Measurements from ENCODE around the gene STMP1. TPM values are rescaled to one million over a fixed set of nuclear protein-coding genes. Genes with fewer than 3 reads are reported as not detected.

The STMP1 gene
- total and polyA plus RNA-seq, 7 donors = 10.2 to 56.5 (median 23.8) TPM

DNA sequence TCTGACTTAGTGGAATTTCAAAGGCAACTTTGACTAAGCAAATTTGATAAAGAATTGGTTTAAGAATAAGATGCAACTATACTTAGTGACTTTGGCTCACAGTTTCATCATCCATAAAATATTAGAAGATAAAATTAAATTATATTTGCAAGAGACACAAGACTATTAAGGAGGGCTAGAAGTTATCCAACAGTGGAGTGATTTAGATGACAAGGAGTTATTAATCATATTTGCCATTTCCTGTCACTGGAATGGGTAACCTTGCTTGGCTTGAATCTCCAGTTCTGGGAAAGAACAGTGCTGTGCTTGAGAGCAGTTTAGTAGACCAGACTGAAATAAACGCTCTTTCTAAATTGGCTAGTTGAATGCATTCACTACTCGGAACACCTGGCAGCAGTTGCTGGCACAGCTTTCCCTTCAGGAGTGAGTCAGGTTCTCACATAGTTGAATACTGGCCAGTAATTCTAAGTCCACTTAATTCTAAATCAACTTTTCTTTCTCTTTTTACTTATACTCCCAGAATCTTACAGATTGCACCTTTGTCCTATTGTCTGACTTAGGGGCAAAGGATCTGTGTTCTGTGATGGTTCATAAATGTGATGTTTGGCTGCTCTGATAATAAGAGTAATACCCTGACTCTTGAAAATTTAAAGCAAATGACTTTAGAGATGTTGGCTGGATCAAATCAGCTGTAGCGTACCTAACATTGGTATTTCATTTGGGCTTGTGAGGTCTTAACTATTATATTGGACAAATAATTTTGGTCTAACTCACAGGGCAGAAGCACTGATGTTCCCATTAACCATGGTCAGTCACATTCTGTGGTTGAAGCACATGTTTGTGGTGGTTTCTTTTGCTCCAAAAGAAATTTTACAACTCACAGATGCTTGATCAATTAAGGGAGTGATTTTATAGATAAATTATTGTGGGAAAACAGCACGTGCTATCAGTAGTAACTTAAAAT lies 16.6 kb downstream of the STMP1 start:
- Histone ChIP-seq H3K27me3 (no peaks in the 10 kb centered on the region), H3K4me3 (no peak overlapping the region), H3K9me3 (no peaks in the 10 kb centered on the region), H3K4me1 (peaks cover 0 to 45% (median 35%) of the 10 kb centered on the region in 4 donors), H3K36me3 (peaks cover 0 to 10% (median 3%) of the 10 kb centered on the region in 4 donors), H3K27ac (peak overlapping the region in 2 of 4 donors; percentile 8 to 56)
- TF ChIP-seq POLR2AphosphoS5 (IDR thresholded peaks at IDR 0.05) (peak in 3 of 4 donors; percentile 17 to 24 (median 17)), POLR2A (IDR thresholded peaks at IDR 0.05) (no peak)
- intact Hi-C loops (cut with DNase I) = no loop called here
- WGBS, 2 donors = 78 to 88% methylated on average over 4 of the region's 4 CpGs
- peak; percentile 79 for DNase-seq

GRCh38 chr7:135681762-135682161 lies 19.4 kb downstream of the STMP1 start:
- Histone ChIP-seq H3K4me3 (no peak overlapping the region), H3K9me3 (no peaks in the 10 kb centered on the region), H3K36me3 (peaks cover 0 to 8% (median 0%) of the 10 kb centered on the region in 4 donors), H3K27ac (peak overlapping the region in 1 of 4 donors; percentile 11), H3K4me1 (peaks cover 0 to 48% (median 36%) of the 10 kb centered on the region in 4 donors), H3K27me3 (no peaks in the 10 kb centered on the region)
- TF ChIP-seq CTCF (IDR thresholded peaks at IDR 0.05) = no peak
- no peak for TF ChIP-seq POLR2AphosphoS5 (IDR thresholded peaks at IDR 0.05)
- TF ChIP-seq EP300 (IDR thresholded peaks at IDR 0.05) = no peak
- no peak for TF ChIP-seq POLR2A (IDR thresholded peaks at IDR 0.05)
- 68 to 86% methylated on average over 5 of the region's 5 CpGs for WGBS, 2 donors
- DNase-seq = no peak
- intact Hi-C loops (cut with DNase I) = no loop called here

- WGBS, 2 donors = 89 to 95% methylated on average over 3 of the region's 3 CpGs
- intact Hi-C loops (cut with DNase I) = no loop called here
- Histone ChIP-seq H3K27ac (peak overlapping the region in 1 of 4 donors; percentile 11), H3K27me3 (no peaks in the 10 kb centered on the region), H3K4me3 (no peak overlapping the region), H3K36me3 (peaks cover 0 to 8% (median 0%) of the 10 kb centered on the region in 4 donors), H3K9me3 (no peaks in the 10 kb centered on the region), H3K4me1 (peaks cover 0 to 48% (median 36%) of the 10 kb centered on the region in 4 donors)
- TF ChIP-seq CTCF (IDR thresholded peaks at IDR 0.05) = no peak
- no peak for TF ChIP-seq EP300 (IDR thresholded peaks at IDR 0.05)
- TF ChIP-seq POLR2AphosphoS5 (IDR thresholded peaks at IDR 0.05) = no peak
- no peak for TF ChIP-seq POLR2A (IDR thresholded peaks at IDR 0.05)
- DNase-seq = no peak
Observed at GRCh38 chr7:135682191-135682590, 19.9 kb downstream of the STMP1 start.

DNA sequence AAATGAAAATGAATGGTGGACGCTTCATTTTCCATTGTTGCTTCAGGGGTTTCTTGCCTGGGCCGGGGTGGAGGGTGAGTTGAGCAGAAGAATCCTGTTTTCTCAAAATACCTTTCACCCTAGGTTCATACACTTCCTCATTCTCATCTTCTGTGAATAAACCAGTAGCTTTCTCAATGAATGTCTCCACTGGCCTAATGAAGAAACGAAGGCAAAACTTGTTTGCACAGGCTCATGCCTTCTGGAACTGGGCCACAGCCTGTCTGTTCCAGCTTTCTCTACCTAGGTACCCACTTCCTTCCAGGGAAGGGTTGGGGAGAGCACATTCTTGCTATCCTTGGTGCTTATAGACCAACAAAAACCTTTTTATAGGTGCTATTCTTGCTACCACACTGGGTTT lies 21.3 kb downstream of the STMP1 start:
- intact Hi-C loops (cut with DNase I) = no loop called here
- WGBS, 2 donors = 88% methylated on average over 3 of the region's 3 CpGs
- H3K27ac ChIP-seq = no peak overlapping the region

GRCh38 chr7:135684136-135684535 lies 21.8 kb downstream of the STMP1 start:
- no peak overlapping the region for H3K27ac ChIP-seq
- WGBS, 2 donors = 74 to 79% methylated on average over 3 of the region's 3 CpGs
- no peak for DNase-seq
- no peaks in the 10 kb centered on the region for H3K9me3 ChIP-seq
- intact Hi-C loops (cut with DNase I) = no loop called here
- TF ChIP-seq POLR2AphosphoS5 (IDR thresholded peaks at IDR 0.05) = no peak
- TF ChIP-seq CTCF (IDR thresholded peaks at IDR 0.05) = no peak
- TF ChIP-seq POLR2A (IDR thresholded peaks at IDR 0.05) = no peak
- TF ChIP-seq EP300 (IDR thresholded peaks at IDR 0.05) = no peak
- no peak overlapping the region for H3K4me3 ChIP-seq
- peaks cover 0 to 15% (median 0%) of the 10 kb centered on the region in 4 donors for H3K36me3 ChIP-seq
- H3K27me3 ChIP-seq = no peaks in the 10 kb centered on the region
- peaks cover 0 to 31% (median 22%) of the 10 kb centered on the region in 4 donors for H3K4me1 ChIP-seq

More for the DNA sequence above, 21.3 kb downstream of the STMP1 start:
- no peak for DNase-seq
- TF ChIP-seq POLR2AphosphoS5 (IDR thresholded peaks at IDR 0.05) = no peak
- no peak for TF ChIP-seq EP300 (IDR thresholded peaks at IDR 0.05)
- no peaks in the 10 kb centered on the region for H3K9me3 ChIP-seq
- H3K36me3 ChIP-seq = peaks cover 0 to 9% (median 0%) of the 10 kb centered on the region in 4 donors
- H3K4me1 ChIP-seq = peaks cover 0 to 37% (median 27%) of the 10 kb centered on the region in 4 donors
- no peaks in the 10 kb centered on the region for H3K27me3 ChIP-seq
- no peak overlapping the region for H3K4me3 ChIP-seq

All from sigmoid colon (tissue), 7 donors.